ENCODE data around the gene ANAPC2.

ANAPC2 gene

DNA sequence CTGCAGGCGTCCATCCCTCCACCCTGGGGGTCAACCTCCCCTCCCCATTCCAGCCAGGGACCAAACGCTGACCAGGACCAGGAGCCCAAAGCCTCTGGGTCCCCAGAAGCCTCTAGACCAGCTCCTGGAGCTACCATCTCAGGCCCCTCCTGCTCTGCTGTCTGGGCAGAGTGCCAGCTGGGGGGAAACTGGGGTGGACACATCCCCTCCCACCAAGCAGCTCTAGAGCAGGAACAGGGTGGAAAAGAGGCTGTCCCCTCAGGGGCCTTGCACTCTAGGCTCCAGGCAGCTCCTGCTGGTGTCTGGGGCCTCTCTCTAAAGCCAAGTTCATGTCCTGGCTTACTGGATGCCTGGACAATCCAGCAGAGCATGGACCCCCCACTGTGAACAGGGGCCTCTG is 4.5 kb upstream of the ANAPC2 start:
- H4K91ac ChIP-seq (ENCODE audit: low read length), result no peak overlapping the region
- no peak overlapping the region for H3K23ac ChIP-seq (ENCODE audit: low read length in 2 of 2)
- H2BK120ac ChIP-seq (ENCODE audit: low read depth, low read length), result no peak overlapping the region
- no peak overlapping the region for H3K27ac ChIP-seq (ENCODE audit: low read length, poor library complexity, severe bottlenecking)
- H3K4me1 ChIP-seq (ENCODE audit: control insufficient read depth, insufficient read depth, low read depth, low read length), result peaks cover 64% of the 10 kb centered on the region
- H3K14ac ChIP-seq (ENCODE audit: low read length in 2 of 2), result no peak overlapping the region
- H2BK5ac ChIP-seq (ENCODE audit: low read depth, low read length, poor library complexity, severe bottlenecking), result no peak overlapping the region
- no peak overlapping the region for H2BK12ac ChIP-seq (ENCODE audit: low read length in 2 of 2)
- no peak overlapping the region for H3K18ac ChIP-seq (ENCODE audit: low read depth in 1 of 2, low read length in 2 of 2)
- H2AFZ ChIP-seq (ENCODE audit: low read depth, low read length), result no peak overlapping the region
- no peak overlapping the region for H2AK5ac ChIP-seq (ENCODE audit: low read length, severe bottlenecking)
- H3K4me2 ChIP-seq (ENCODE audit: low read length, poor library complexity, severe bottlenecking), result no peak overlapping the region
- H3K36me3 ChIP-seq (ENCODE audit: control insufficient read depth in 1 of 2, insufficient read depth in 2 of 2, low read depth in 1 of 2, low read length in 2 of 2), result peaks cover 30 to 51% of the 10 kb centered on the region in 2 experiments
- H3K9me3 ChIP-seq (ENCODE audit: control insufficient read depth, low read length), result no peaks in the 10 kb centered on the region
- no peak for DNase-seq
- WGBS, result 71% methylated on average over 2 of the region's 2 CpGs
- no peak overlapping the region for H3K4me3 ChIP-seq (ENCODE audit: insufficient read depth in 1 of 2, low read depth in 1 of 2, low read length in 2 of 2)
- H4K8ac ChIP-seq (ENCODE audit: low read length), result no peak overlapping the region
- H2BK15ac ChIP-seq (ENCODE audit: low read depth, poor library complexity, severe bottlenecking), result no peak overlapping the region
- H3K79me1 ChIP-seq (replicated peaks; ENCODE audit: low read length, poor library complexity, severe bottlenecking), result peaks cover 52% of the 10 kb centered on the region
- H3K27me3 ChIP-seq (ENCODE audit: control insufficient read depth in 1 of 2, insufficient read depth in 1 of 2, low read length in 2 of 2), result no peaks in the 10 kb centered on the region
- H3K9ac ChIP-seq (ENCODE audit: low read length), result no peak overlapping the region
- H3K4ac ChIP-seq (ENCODE audit: low read depth in 1 of 2, low read length in 2 of 2), result no peak overlapping the region

DNA sequence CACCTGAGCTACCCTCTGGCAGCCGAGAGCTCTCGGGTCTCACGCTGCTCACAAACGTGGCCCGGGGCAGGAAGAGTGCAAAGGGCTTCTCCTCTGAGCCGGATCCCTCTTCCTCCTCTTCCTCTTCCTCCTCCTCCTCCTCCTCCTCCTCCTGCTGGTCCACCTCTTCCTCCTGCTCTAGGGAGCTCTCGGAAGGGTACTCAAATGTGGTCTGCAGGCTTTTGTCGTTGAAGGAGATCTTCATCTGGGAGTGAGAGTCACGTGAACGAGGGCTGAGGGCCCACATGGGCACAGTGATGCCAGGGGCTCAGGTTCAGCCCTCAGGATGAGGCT is 4.1 kb upstream of the ANAPC2 start:
- peaks cover 52% of the 10 kb centered on the region for H3K79me1 ChIP-seq (replicated peaks; ENCODE audit: low read length, poor library complexity, severe bottlenecking)
- peaks cover 30 to 51% of the 10 kb centered on the region in 2 experiments for H3K36me3 ChIP-seq (ENCODE audit: control insufficient read depth in 1 of 2, insufficient read depth in 2 of 2, low read depth in 1 of 2, low read length in 2 of 2)
- no peak overlapping the region for H3K4me2 ChIP-seq (ENCODE audit: low read length, poor library complexity, severe bottlenecking)
- H2BK15ac ChIP-seq (ENCODE audit: low read depth, poor library complexity, severe bottlenecking), result no peak overlapping the region
- H2BK12ac ChIP-seq (ENCODE audit: low read length in 2 of 2), result no peak overlapping the region
- peaks cover 64% of the 10 kb centered on the region for H3K4me1 ChIP-seq (ENCODE audit: control insufficient read depth, insufficient read depth, low read depth, low read length)
- no peak overlapping the region for H3K4me3 ChIP-seq (ENCODE audit: insufficient read depth in 1 of 2, low read depth in 1 of 2, low read length in 2 of 2)
- no peaks in the 10 kb centered on the region for H3K9me3 ChIP-seq (ENCODE audit: control insufficient read depth, low read length)
- no peak overlapping the region for H3K27ac ChIP-seq (ENCODE audit: low read length, poor library complexity, severe bottlenecking)
- no peak for DNase-seq
- no peak overlapping the region for H2AK5ac ChIP-seq (ENCODE audit: low read length, severe bottlenecking)
- H3K9ac ChIP-seq (ENCODE audit: low read length), result no peak overlapping the region
- no peak overlapping the region for H4K91ac ChIP-seq (ENCODE audit: low read length)
- H2AFZ ChIP-seq (ENCODE audit: low read depth, low read length), result no peak overlapping the region
- H3K23ac ChIP-seq (ENCODE audit: low read length in 2 of 2), result no peak overlapping the region
- H2BK120ac ChIP-seq (ENCODE audit: low read depth, low read length), result no peak overlapping the region
- H2BK5ac ChIP-seq (ENCODE audit: low read depth, low read length, poor library complexity, severe bottlenecking), result no peak overlapping the region
- WGBS, result 95% methylated on average over 9 of the region's 10 CpGs
- H4K8ac ChIP-seq (ENCODE audit: low read length), result no peak overlapping the region
- no peak overlapping the region for H3K18ac ChIP-seq (ENCODE audit: low read depth in 1 of 2, low read length in 2 of 2)
- H3K4ac ChIP-seq (ENCODE audit: low read depth in 1 of 2, low read length in 2 of 2), result no peak overlapping the region
- no peaks in the 10 kb centered on the region for H3K27me3 ChIP-seq (ENCODE audit: control insufficient read depth in 1 of 2, insufficient read depth in 1 of 2, low read length in 2 of 2)
- H3K14ac ChIP-seq (ENCODE audit: low read length in 2 of 2), result no peak overlapping the region

DNA sequence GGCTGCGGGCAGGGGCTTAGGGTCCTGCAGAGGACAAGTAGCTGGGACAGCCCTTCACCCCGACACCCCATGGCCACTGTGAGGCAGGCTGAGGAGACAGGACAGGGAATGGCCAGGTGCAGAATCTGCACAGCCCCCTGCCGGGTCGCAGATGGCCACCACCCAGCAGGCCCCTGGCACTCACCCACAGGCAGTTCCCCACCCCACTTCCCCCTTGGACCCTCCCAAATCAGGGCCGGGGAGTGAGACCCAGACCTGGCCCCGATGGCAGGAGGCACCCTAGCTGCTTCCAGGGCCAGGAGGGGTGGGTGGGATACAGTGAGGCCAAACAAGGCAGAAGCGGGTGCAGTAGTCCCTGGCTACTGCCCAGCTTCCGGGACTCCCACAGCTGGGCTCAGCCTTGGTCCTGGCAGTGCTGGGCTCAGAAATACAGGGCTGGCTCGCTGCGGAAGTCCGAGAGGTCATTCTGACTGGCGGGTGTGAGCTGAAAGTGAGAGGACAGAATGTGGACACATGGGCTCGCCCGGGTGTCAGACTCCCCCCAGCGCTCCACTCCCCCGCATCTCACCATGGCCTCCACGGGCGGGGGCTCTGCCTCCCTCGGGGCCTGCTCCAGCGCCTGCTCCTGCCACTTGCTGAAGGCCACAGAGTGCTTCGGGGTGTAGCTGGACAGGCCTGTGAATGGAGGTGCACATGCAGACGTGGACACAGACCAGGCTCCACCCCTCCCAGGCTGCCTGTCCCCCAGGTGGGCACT is 3.5 kb upstream of the ANAPC2 start:
- H2BK120ac ChIP-seq (ENCODE audit: low read depth, low read length), result no peak overlapping the region
- H2BK15ac ChIP-seq (ENCODE audit: low read depth, poor library complexity, severe bottlenecking), result no peak overlapping the region
- no peak overlapping the region for H3K4ac ChIP-seq (ENCODE audit: low read depth in 1 of 2, low read length in 2 of 2)
- H3K4me2 ChIP-seq (ENCODE audit: low read length, poor library complexity, severe bottlenecking), result no peak overlapping the region
- peaks cover 67% of the 10 kb centered on the region for H3K4me1 ChIP-seq (ENCODE audit: control insufficient read depth, insufficient read depth, low read depth, low read length)
- DNase-seq, result no peak
- WGBS, result 93% methylated on average over 21 of the region's 22 CpGs
- no peaks in the 10 kb centered on the region for H3K9me3 ChIP-seq (ENCODE audit: control insufficient read depth, low read length)
- no peak overlapping the region for H2BK12ac ChIP-seq (ENCODE audit: low read length in 2 of 2)
- no peak overlapping the region for H3K4me3 ChIP-seq (ENCODE audit: insufficient read depth in 1 of 2, low read depth in 1 of 2, low read length in 2 of 2)
- H3K27ac ChIP-seq (ENCODE audit: low read length, poor library complexity, severe bottlenecking), result no peak overlapping the region
- H3K23ac ChIP-seq (ENCODE audit: low read length in 2 of 2), result no peak overlapping the region
- peaks cover 36 to 56% of the 10 kb centered on the region in 2 experiments for H3K36me3 ChIP-seq (ENCODE audit: control insufficient read depth in 1 of 2, insufficient read depth in 2 of 2, low read depth in 1 of 2, low read length in 2 of 2)
- H3K27me3 ChIP-seq (ENCODE audit: control insufficient read depth in 1 of 2, insufficient read depth in 1 of 2, low read length in 2 of 2), result no peaks in the 10 kb centered on the region
- no peak overlapping the region for H2AK5ac ChIP-seq (ENCODE audit: low read length, severe bottlenecking)
- no peak overlapping the region for H3K14ac ChIP-seq (ENCODE audit: low read length in 2 of 2)
- no peak overlapping the region for H2AFZ ChIP-seq (ENCODE audit: low read depth, low read length)
- H3K79me1 ChIP-seq (replicated peaks; ENCODE audit: low read length, poor library complexity, severe bottlenecking), result peaks cover 53% of the 10 kb centered on the region
- H3K18ac ChIP-seq (ENCODE audit: low read depth in 1 of 2, low read length in 2 of 2), result no peak overlapping the region
- no peak overlapping the region for H4K8ac ChIP-seq (ENCODE audit: low read length)
- H4K91ac ChIP-seq (ENCODE audit: low read length), result peak overlapping the region; percentile 0
- no peak overlapping the region for H2BK5ac ChIP-seq (ENCODE audit: low read depth, low read length, poor library complexity, severe bottlenecking)
- peak overlapping the region; percentile 2 for H3K9ac ChIP-seq (ENCODE audit: low read length)

DNA sequence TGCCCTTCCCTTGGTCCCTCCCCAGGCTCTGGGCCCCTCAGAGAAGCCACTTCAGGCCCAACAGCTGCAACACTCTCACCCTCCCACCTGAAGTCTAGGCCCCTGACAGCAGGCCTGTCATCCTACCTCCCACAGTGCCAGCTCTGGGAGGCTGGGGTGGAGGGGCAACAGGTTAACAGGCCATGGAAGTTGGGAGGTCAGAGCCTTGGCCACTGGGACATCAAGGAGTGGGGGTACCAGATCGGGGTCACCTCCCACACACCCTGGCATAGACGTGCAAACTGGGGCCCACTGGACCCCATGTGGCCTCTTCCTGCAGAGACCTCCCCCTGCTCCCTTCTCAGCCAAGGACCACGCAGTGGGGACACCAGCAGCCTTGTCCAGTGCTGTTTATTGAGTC is 2.9 kb upstream of the ANAPC2 start:
- no peak for DNase-seq
- no peak overlapping the region for H2AFZ ChIP-seq (ENCODE audit: low read depth, low read length)
- H2AK5ac ChIP-seq (ENCODE audit: low read length, severe bottlenecking), result no peak overlapping the region
- 89% methylated on average over 3 of the region's 3 CpGs for WGBS
- peak overlapping the region; percentile 2 for H3K9ac ChIP-seq (ENCODE audit: low read length)
- no peaks in the 10 kb centered on the region for H3K27me3 ChIP-seq (ENCODE audit: control insufficient read depth in 1 of 2, insufficient read depth in 1 of 2, low read length in 2 of 2)
- H2BK15ac ChIP-seq (ENCODE audit: low read depth, poor library complexity, severe bottlenecking), result no peak overlapping the region
- H3K4me2 ChIP-seq (ENCODE audit: low read length, poor library complexity, severe bottlenecking), result no peak overlapping the region
- H3K9me3 ChIP-seq (ENCODE audit: control insufficient read depth, low read length), result no peaks in the 10 kb centered on the region
- H2BK5ac ChIP-seq (ENCODE audit: low read depth, low read length, poor library complexity, severe bottlenecking), result no peak overlapping the region
- no peak overlapping the region for H3K4me3 ChIP-seq (ENCODE audit: insufficient read depth in 1 of 2, low read depth in 1 of 2, low read length in 2 of 2)
- H2BK12ac ChIP-seq (ENCODE audit: low read length in 2 of 2), result no peak overlapping the region
- H3K23ac ChIP-seq (ENCODE audit: low read length in 2 of 2), result no peak overlapping the region
- no peak overlapping the region for H4K8ac ChIP-seq (ENCODE audit: low read length)
- H2BK120ac ChIP-seq (ENCODE audit: low read depth, low read length), result no peak overlapping the region
- peaks cover 41 to 61% of the 10 kb centered on the region in 2 experiments for H3K36me3 ChIP-seq (ENCODE audit: control insufficient read depth in 1 of 2, insufficient read depth in 2 of 2, low read depth in 1 of 2, low read length in 2 of 2)
- H3K4me1 ChIP-seq (ENCODE audit: control insufficient read depth, insufficient read depth, low read depth, low read length), result peaks cover 69% of the 10 kb centered on the region
- no peak overlapping the region for H3K27ac ChIP-seq (ENCODE audit: low read length, poor library complexity, severe bottlenecking)
- H3K18ac ChIP-seq (ENCODE audit: low read depth in 1 of 2, low read length in 2 of 2), result no peak overlapping the region
- H3K79me1 ChIP-seq (replicated peaks; ENCODE audit: low read length, poor library complexity, severe bottlenecking), result peaks cover 55% of the 10 kb centered on the region
- H3K4ac ChIP-seq (ENCODE audit: low read depth in 1 of 2, low read length in 2 of 2), result no peak overlapping the region
- no peak overlapping the region for H3K14ac ChIP-seq (ENCODE audit: low read length in 2 of 2)
- peak overlapping the region; percentile 0 for H4K91ac ChIP-seq (ENCODE audit: low read length)
